Thyroid gland (tissue), 4 donors: ENCODE results near the gene RAD52.

Experiments
- CTCF ChIP-seq, 6 experiments: fragments of 200-600 bp in 3 of 6; fragments of 450-650 bp in 3 of 6; sonication (generic) in 3 of 6; IDR thresholded peaks; one replicate each; pipeline ENCODE4 v1.5.1; 2016 to 2019; ENCODE audit warnings: antibody characterized with exemption in 6 of 6, mild to moderate bottlenecking in 2 of 6, inconsistent platforms in 1 of 6, moderate library complexity in 1 of 6
- POLR2A ChIP-seq, 2 donors: fragments of 450-650 bp; IDR thresholded peaks; one replicate each; pipeline ENCODE4 v1.6.1; 2017; ENCODE audit warnings: antibody characterized with exemption in 2 of 2, mild to moderate bottlenecking in 2 of 2, moderate library complexity in 1 of 2

- TF ChIP-seq CTCF (IDR thresholded peaks at IDR 0.05), result no peak
- TF ChIP-seq POLR2A (IDR thresholded peaks at IDR 0.05), result no peak
Observed at GRCh38 chr12:944211-944610, 5.3 kb downstream of the RAD52 start.
